Measurements from ENCODE around the gene RNASE13.
"Not testable (repeated sequence)": the region's sequence is repeated elsewhere in the genome, so short reads cannot be mapped to it uniquely, and the experiment has no call there.

Gene RNASE13

GRCh38 chr14:21019366-21019765 lies 15.2 kb downstream of the RNASE13 start:
- no peak for DNase-seq

DNA sequence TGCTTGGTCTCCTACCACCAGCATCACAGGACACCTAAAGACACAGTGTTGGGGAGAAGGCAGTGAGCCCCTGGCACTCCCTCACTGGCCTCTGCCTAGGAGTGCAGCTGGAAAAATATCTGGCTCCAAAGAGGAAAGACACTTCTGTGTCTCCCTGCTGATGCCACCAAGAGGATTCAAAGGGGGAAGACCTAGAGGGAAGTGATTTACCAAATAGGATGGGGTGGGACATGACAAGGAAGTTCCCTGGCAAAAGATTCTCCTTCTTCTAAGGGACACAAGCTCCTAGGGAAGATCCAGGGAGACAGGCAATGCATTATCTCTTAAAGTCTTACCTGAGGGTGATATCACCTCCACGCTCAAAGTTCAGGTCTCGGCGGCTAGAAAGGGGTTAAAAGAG lies 15.8 kb downstream of the RNASE13 start:
- no peak for DNase-seq

GRCh38 chr14:21018286-21018685 lies 16.3 kb downstream of the RNASE13 start:
- DNase-seq: no peak

GRCh38 chr14:21017528-21018245 lies 16.9 kb downstream of the RNASE13 start:
- DNase-seq: no peak

DNA sequence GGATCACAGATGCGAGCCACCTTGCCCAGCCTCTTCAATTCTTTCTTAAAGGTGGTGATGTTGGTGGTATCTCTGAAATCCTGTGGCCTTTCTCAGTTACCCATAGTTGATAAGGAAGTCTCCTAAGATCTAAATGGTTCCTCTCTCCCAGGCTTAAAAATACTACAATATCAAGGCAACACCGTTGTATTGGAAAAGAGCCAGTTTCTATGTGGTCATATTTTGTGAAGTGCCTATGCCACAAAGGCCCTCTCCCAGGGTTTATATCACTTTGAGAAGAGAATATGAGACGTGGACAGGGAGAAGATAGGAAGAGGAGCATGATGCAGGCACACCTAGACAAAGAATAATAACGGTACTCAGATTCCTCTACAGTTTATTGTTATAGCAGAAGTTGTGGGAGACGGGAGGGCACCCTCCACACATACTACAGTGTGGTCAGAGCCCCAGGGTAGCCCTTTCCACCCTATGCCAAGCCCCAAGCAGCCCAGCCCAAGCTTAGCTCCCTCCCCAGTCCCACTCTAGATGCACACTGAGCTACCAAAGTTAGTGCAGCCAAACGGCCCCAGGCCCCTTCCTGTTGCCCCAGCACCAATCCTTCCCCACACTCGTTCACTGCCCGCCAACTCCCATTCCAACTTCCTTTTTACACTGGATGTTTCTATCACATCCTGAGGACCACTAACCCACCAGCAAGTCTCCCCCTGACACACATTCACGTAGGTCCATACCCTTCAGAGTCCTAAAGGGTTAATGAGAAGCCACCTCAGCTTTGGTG lies 18.0 kb downstream of the RNASE13 start:
- no peak for DNase-seq

DNA sequence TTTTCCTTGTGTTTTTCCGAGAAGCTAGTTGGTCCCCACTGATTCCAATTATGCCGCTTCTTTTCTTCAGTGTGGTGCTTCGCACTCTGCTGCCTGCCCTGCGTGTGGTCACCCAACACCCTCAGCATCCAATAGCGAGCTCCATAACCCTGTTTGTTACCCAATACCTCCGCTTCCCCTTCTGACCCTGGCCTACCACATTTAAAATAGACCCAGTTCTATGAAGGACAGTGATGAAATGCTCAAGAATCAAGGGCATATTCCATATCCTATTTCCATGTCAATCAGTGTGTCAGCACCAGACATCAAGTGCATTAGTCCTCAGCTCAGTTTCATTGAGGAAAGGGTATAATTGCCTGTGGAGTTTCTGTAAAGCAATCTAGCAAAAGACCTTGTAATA lies 19.3 kb downstream of the RNASE13 start:
- DNase-seq: no peak

DNA sequence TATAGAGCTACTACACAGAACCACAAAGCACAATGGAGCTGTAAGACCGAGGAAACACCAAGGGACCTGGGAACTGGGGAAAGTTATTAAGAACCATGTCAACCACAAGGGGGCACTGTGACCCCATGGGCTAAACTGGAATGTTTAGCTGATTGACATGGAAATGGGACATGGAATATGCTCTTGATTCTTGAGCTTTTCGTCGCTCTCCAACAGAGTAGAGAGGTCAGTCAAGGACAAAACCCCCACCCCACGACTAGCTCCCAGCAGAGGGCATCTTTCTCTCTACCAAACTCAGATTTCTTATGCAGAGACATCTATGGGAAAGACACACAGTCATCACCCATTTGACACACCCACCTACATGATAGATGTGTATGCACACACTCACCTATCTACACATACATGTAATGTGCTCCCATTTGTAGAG lies 19.8 kb downstream of the RNASE13 start:
- DNase-seq: peak; percentile 91

DNA sequence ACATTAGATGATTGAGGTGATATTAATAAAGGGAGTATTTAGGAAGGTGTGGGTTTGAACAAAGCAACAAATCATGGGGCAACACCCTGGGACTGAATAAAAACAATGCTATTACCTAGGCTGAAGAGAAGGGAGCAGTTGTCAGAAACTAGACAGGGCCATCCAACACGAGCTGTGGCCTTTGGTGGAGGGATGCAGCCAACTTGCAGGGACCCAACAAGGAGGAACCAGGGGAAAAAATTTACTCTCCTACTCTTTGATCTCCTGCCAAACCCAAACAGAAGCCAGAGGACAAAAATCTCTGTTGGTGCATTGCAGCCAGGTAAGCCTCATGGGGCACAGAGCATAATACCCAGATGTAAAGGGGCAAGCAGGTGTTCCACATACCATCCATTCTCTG lies 23.5 kb downstream of the RNASE13 start:
- no peak for DNase-seq

DNA sequence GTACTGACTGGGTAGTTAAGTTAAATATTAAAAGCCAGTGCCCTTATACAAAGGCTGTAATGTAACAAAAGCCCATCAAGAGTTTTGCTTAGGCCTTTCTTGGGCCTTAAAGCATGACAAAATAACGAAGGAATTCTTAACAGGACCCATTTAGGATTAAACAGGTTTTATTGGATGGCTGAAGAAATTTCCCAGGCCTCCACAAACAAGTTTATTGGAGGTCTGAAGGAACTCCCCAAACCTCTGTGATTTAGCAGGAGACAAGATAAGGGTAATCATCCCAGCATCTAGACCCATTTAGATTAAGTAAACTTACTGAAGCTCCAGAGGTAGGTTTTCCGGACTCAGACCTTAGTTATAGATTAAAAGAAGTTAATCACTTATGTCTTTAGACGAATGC lies 24.9 kb downstream of the RNASE13 start:
- not testable (repeated sequence) for DNase-seq

DNA sequence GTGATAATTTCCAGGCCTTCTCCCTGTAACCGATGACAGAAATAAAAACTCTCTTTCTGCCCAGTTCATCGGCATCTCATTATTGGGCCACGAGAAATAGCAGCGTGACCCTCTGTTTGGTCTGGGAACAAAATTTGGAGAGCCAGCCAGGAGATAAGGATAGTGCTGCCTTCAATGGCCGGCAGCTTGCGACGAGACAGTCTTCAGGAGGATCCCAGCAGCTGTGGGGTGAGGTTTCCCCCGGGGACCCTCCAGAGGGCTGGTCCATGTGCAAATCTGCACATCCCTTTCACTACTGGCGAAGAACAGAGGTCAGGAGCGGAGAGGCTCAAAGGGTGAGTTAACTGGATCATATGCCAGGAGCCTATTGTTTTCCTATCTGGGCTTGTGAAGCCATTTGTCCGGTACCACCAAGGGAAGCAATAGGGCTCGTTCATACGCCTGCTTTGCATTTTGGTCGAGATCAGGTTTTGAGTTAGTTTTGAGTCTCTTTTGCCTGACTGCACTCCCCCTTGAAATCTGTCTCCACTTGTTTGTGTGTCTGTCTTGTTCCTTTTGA lies 30.7 kb downstream of the RNASE13 start:
- no peak for DNase-seq

GRCh38 chr14:21001218-21001617 lies 33.4 kb downstream of the RNASE13 start:
- DNase-seq: no peak

GRCh38 chr14:20999591-20999990 lies 35.0 kb downstream of the RNASE13 start:
- no peak for DNase-seq

DNA sequence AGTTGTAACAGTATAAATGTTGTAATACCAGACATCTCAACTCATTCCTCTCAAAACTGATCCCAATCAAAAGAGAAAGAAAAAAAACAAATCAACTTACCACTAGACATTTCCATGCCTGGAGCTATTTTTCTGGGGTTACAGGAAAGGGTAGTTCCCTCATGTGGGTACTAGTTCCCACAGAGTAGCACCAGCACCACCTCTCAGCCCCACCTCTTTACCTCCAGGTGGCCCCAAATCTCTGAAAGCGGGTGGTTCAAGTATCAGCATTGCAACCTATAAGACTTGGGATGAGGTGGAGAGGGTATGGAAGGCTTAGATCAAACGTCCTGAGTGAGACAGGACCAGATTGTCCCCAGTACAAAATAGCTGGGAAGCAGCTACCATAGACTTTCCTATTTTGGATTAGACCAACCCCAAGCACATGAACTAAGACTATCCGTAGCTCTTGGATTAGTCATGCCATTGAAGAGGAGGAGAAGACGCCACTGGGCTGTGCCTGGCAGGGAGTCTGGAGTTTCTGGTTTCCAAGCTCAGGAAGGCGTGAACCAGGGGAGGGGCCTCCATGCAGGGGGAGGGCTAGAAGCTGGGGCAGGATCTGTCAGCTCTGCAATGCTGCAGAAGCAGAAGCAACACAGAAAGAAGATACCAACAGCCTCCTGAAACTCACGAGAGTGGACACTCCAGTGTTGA lies 35.8 kb downstream of the RNASE13 start, which contains the start of gene SLC39A2:
Gene SLC39A2, plus strand, starts transcription at position 620 of the 693 bp plus-strand sequence. CDS start 154 bp downstream, outside the sequence.
- DNase-seq: no peak

GRCh38 chr14:20998139-20998538 lies 36.5 kb downstream of the RNASE13 start:
- no peak for DNase-seq

DNA sequence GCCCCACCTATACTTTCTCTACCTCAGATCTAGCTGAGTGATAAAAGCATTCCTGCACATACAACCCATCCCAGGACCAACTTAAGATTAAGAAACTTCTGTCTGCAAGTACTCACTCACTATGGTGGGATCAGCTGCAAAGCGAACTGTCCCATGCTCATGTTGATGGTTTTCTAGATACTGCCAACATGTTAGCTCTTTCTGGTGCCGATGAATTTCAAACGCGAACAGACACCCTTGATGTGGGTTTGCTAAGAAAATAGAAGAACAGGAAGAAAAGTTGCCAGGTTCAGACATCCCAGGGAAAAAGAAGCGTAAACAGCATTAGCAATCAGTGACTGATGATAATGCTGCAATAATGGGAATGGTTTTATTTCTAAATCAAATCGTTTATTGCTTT lies 37.0 kb downstream of the RNASE13 start:
- no peak for DNase-seq

DNA sequence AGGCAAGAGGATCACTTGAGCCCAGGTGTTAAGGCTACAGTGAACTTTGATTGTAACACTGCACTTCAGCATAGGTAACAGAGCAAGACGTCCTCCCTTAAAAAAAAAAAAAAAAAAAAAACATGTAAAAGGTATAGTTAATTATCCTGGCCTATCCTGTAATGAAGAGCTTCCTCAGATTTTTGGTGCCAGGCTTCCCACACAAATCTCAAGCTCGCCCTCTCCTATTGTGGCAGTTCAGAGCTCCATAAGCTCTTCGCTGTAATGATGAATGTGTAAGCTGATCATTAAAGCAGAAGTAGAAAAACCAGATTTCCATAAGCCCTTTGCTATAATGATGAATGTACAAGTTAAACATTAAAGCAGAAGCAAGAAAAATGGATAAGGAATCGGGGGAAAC lies 37.5 kb downstream of the RNASE13 start:
- no peak for DNase-seq

GRCh38 chr14:20996521-20996920 lies 38.1 kb downstream of the RNASE13 start:
- no peak for DNase-seq

DNA sequence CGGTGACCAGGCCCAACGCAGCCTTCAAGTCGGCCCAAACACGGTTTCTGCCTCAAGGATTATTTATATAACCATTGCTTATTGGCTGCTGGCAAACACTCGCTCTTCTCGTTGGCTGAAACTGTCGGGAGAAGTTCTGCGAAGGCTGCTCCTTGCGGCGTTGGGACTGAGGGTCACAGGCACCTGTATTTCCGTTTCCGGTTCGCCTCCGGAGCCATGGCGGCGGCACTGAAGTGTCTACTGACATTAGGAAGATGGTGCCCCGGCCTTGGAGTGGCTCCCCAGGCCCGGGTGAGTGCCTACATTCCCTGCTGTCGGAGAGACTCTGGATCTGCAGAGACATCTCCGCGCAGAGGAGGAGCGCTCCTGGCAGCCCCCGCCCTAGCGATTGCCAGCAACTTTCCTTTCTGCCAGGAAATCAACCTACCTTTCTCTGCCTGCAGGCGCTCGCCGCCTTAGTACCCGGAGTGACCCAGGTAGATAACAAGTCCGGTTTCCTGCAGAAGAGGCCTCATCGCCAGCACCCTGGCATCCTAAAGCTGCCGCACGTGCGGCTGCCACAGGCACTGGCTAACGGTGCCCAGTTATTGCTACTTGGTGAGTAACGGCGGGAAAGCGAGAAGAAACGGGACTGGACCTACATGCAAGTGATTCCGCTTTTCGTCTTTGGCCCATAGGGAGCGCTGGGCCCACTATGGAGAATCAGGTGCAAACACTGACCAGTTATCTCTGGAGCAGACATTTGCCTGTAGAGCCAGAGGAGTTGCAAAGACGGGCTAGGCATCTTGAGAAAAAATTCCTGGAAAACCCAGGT lies 44.6 kb downstream of the RNASE13 start, which contains the start of gene METTL17:
Gene METTL17, plus strand, starts transcription at position 194 of the 814 bp plus-strand sequence. Its CDS starts 23 bp downstream, at position 217.
- DNase-seq: peak; percentile 85

DNA sequence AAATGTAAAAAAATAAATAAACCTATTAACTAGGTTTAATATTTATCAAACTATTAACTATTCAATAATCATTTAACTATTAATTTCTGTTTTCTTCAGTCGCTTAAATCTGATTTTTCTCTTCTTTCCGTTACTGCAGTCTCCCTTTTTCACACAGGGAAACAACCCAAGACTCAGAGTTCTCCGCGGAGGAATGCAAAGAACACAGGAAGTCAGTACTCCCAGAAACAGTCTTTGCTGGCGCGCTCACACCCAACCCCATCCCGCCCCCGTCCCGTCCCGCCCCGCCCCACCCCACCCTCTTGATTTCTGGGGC lies 45.2 kb downstream of the RNASE13 start:
- DNase-seq: no peak

DNA sequence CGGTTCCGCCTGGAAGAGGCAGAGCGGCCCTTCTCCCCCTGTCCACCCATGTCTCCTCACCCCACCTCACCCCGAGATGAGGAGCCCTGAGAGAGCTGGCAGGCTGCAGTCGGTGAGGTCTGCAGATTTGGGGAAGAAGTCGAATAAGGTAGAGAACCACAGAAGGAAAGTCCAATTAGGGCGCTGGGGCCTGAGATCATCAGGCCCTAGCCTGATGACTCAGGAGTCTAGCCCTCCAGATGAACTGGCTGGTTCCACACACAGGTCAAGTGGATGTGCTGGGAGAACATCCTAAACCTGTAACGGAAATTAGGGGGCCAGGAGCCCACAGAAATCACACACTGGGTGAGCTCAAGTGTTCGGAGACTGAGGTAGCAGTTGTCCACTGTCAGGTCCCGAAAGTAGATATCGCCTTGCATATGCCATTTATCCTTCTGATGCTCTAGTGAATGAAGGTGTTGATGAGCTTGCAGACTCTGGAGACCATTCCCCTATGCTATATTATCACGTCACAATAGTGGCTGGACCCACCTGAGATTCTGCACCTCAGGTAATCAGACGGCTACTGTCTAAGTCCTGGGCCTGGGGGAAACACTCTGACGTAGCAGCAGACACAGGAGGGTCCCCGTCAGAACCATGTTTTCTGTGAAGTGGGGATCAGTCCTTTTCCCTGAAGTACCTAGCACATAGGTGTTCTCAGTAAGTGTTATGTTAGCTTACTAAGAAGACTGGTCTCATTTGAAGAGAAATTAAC lies 45.7 kb downstream of the RNASE13 start:
- no peak for DNase-seq

DNA sequence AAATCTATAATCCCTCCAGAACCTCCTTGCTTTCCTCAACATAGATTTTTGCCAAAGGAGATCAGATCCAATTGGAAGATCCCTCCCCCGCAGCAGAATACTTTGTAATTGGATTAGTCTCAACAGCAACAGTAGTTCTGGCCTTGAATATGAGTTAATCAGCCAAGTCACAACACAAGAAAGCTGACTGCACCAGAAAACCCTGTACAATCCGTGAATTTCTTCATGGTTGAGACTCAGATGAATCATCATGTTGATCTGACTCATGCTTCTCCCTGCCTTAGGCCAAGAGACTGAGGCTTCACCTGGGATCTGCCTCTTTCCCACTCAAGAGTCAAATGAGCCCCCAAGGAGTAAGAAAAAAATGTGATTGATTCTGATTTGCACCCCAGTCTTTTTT lies 47.8 kb downstream of the RNASE13 start:
- no peak for DNase-seq

- DNase-seq: not testable (repeated sequence)
These were observed 49.0 kb downstream of the RNASE13 start for GRCh38 chr14:20985650-20986049.

Measured in CD4-positive, alpha-beta T cell treated with Interleukin-17A for 4 hours (primary cell).